Measurements from ENCODE around the gene NRP1. TPM values are rescaled to one million over a fixed set of nuclear protein-coding genes. Genes with fewer than 3 reads are reported as not detected.

NRP1 gene
- total RNA-seq, 1 experiment from 2014 or later, result 31.7 TPM

DNA sequence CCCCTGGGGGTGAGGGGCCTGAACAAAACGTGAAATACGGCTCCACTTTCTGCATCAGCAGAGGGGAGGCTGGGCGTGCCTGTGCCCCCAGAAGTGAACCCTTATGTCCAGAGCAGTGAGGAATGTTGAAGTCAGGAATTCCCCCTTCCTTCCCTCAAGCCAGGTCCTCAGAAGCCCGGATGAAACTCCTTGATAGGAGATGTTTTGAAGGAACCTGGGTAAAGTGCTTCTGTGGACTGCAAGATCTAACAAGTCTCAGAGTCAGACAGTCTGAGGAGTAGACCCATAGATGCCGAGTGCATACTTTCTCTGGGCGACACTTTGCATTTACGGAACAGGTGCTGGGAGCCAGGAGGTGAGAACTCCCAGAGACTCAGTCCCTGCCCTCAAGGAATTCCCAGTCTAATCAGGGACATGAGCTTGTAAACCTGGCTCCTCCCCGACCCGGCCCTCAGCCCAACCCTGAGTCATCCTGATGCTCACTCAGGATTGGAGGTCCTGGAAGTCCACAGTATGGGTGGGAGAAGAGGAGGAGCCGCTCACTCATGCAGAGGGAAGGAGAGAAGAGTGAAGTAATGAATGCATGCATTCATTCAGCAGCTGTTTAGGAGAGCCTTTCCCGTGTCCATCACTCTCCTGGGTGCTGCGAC, 197.0 kb downstream of the NRP1 start:
- no peaks in the 10 kb centered on the region for H3K4me1 ChIP-seq (ENCODE audit: insufficient read depth, low read length, poor library complexity, severe bottlenecking)
- DNase-seq (ENCODE audit: low spot score), result no peak
- POLR2A ChIA-PET (ENCODE audit: low non-redundant PET), result no interaction called here
- H3K27me3 ChIP-seq (replicated peaks; ENCODE audit: insufficient read depth, low read depth, low read length, poor library complexity), result no peaks in the 10 kb centered on the region
- H3K4me3 ChIP-seq (ENCODE audit: low read depth, low read length, poor library complexity, severe bottlenecking), result no peak overlapping the region
- no peak overlapping the region for H3K27ac ChIP-seq (ENCODE audit: low read depth, low read length, poor library complexity, severe bottlenecking)
- H3K9me3 ChIP-seq (ENCODE audit: low read depth, low read length, poor library complexity, severe bottlenecking), result no peaks in the 10 kb centered on the region
- no TSS peak for BruUV-seq (replicated peaks)
- H3K36me3 ChIP-seq (ENCODE audit: insufficient read depth, low read length, poor library complexity, severe bottlenecking), result no peaks in the 10 kb centered on the region
- TF ChIP-seq, protein P1, sequence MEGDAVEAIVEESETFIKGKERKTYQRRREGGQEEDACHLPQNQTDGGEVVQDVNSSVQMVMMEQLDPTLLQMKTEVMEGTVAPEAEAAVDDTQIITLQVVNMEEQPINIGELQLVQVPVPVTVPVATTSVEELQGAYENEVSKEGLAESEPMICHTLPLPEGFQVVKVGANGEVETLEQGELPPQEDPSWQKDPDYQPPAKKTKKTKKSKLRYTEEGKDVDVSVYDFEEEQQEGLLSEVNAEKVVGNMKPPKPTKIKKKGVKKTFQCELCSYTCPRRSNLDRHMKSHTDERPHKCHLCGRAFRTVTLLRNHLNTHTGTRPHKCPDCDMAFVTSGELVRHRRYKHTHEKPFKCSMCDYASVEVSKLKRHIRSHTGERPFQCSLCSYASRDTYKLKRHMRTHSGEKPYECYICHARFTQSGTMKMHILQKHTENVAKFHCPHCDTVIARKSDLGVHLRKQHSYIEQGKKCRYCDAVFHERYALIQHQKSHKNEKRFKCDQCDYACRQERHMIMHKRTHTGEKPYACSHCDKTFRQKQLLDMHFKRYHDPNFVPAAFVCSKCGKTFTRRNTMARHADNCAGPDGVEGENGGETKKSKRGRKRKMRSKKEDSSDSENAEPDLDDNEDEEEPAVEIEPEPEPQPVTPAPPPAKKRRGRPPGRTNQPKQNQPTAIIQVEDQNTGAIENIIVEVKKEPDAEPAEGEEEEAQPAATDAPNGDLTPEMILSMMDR (conservative IDR thresholded peaks at IDR 0.05; ENCODE audit: low read depth, low read length), result no peak
- no peak for TF ChIP-seq EZH2 (IDR thresholded peaks at IDR 0.05; ENCODE audit: borderline replicate concordance, low read depth, low read length, poor library complexity, severe bottlenecking)
- CTCF ChIA-PET, result no interaction called here
- intact Hi-C loops (cut with micrococcal nuclease; ENCODE audit: unreplicated experiment), result no loop called here

DNA sequence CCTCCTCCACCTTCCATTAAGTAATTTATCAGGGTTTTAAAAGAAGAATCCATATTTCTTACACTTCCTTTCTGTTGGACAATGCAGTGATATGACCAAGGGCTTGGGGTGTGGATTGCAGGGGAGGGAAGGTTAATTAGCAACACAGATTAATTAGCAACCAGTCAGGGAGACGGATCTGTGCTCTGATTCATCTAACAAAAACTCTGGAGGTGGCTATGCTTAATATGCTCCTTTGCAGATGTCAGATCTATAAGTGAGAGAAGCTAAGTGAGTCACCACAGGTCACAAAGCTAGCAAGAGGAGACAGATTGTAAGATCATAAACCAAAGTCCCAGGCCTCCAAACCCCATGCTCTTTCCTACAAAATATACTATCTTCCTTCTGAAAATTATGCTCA, 197.7 kb downstream of the NRP1 start:
- POLR2A ChIA-PET (ENCODE audit: low non-redundant PET), result no interaction called here
- no peaks in the 10 kb centered on the region for H3K9me3 ChIP-seq (ENCODE audit: low read depth, low read length, poor library complexity, severe bottlenecking)
- no peaks in the 10 kb centered on the region for H3K27me3 ChIP-seq (replicated peaks; ENCODE audit: insufficient read depth, low read depth, low read length, poor library complexity)
- DNase-seq (ENCODE audit: low spot score), result no peak
- intact Hi-C loops (cut with micrococcal nuclease; ENCODE audit: unreplicated experiment), result no loop called here
- no peaks in the 10 kb centered on the region for H3K4me1 ChIP-seq (ENCODE audit: insufficient read depth, low read length, poor library complexity, severe bottlenecking)
- H3K36me3 ChIP-seq (ENCODE audit: insufficient read depth, low read length, poor library complexity, severe bottlenecking), result no peaks in the 10 kb centered on the region
- TF ChIP-seq, protein P1 (conservative IDR thresholded peaks at IDR 0.05; ENCODE audit: low read depth, low read length), result no peak
- no peak for TF ChIP-seq EZH2 (IDR thresholded peaks at IDR 0.05; ENCODE audit: borderline replicate concordance, low read depth, low read length, poor library complexity, severe bottlenecking)
- CTCF ChIA-PET, result no interaction called here
- BruUV-seq (replicated peaks), result no TSS peak
- no peak overlapping the region for H3K4me3 ChIP-seq (ENCODE audit: low read depth, low read length, poor library complexity, severe bottlenecking)
- no peak overlapping the region for H3K27ac ChIP-seq (ENCODE audit: low read depth, low read length, poor library complexity, severe bottlenecking)

DNA sequence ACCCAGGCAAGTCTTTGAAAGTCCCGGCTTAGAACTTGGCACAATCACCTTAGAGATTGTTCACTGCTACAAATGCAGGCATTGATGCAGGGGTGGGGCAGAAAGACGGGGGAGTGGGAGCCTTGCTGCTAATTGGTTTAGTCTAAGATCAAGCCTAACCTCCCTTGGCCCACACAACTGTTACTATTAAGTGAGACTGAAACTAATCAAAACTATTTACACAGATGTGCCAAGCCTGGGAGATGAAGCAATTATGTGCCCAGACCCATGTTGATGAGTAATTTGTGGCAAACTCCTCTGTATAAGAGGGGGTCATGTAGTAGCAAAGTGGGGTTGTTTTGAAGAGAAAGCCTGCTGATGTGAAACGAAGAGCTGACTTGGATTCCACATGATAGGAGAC, 198.2 kb downstream of the NRP1 start:
- H3K36me3 ChIP-seq (ENCODE audit: insufficient read depth, low read length, poor library complexity, severe bottlenecking), result no peaks in the 10 kb centered on the region
- TF ChIP-seq, protein P1 (conservative IDR thresholded peaks at IDR 0.05; ENCODE audit: low read depth, low read length), result no peak
- TF ChIP-seq EZH2 (IDR thresholded peaks at IDR 0.05; ENCODE audit: borderline replicate concordance, low read depth, low read length, poor library complexity, severe bottlenecking), result no peak
- no peak overlapping the region for H3K4me3 ChIP-seq (ENCODE audit: low read depth, low read length, poor library complexity, severe bottlenecking)
- no peaks in the 10 kb centered on the region for H3K4me1 ChIP-seq (ENCODE audit: insufficient read depth, low read length, poor library complexity, severe bottlenecking)
- no TSS peak for BruUV-seq (replicated peaks)
- H3K27me3 ChIP-seq (replicated peaks; ENCODE audit: insufficient read depth, low read depth, low read length, poor library complexity), result no peaks in the 10 kb centered on the region
- POLR2A ChIA-PET (ENCODE audit: low non-redundant PET), result no interaction called here
- H3K9me3 ChIP-seq (ENCODE audit: low read depth, low read length, poor library complexity, severe bottlenecking), result no peaks in the 10 kb centered on the region
- intact Hi-C loops (cut with micrococcal nuclease; ENCODE audit: unreplicated experiment), result no loop called here
- CTCF ChIA-PET, result no interaction called here
- DNase-seq (ENCODE audit: low spot score), result no peak
- no peak overlapping the region for H3K27ac ChIP-seq (ENCODE audit: low read depth, low read length, poor library complexity, severe bottlenecking)
